ENCODE measurements around the gene PRKCZ. TPM values are rescaled to one million over a fixed set of nuclear protein-coding genes. Genes with fewer than 3 reads are reported as not detected.
A peak's percentile ranks its signal among the peaks of the same experiment; 100 is the strongest.

The PRKCZ gene
- total RNA-seq, 1 experiment from 2014 or later: 1.9 TPM

DNA sequence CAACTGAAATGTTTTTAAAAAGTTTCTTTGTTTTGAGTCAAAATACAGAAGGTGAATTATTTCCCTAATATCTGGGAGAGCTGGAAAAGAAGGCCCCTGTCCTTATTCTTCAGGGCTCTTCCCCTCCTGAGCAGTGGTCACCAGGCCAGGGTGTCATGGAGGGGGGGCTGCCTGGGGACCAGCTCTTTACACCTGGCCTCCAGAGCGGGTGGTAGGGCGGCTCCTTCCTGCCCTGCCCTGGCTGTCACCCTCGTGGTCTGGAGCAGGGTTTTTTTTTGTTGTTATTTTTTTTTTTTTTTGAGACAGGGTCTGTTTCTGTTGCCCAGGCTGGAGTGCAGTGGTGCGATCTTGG lies 184.5 kb downstream of the PRKCZ start:
- ChIA-PET CTCF (interaction anchor here (0.7 kb wide), 1 partner anchor 82 kb away, joined by 6 read pairs; no protein-coding TSS in a partner anchor), POLR2A (ENCODE audit: low non-redundant PET) (no interaction called here)
- Histone ChIP-seq H3K9me3 (ENCODE audit: low read depth, low read length, poor library complexity, severe bottlenecking) (no peaks in the 10 kb centered on the region), H3K4me1 (ENCODE audit: insufficient read depth, low read length, poor library complexity, severe bottlenecking) (peaks cover 60% of the 10 kb centered on the region), H3K27me3 (replicated peaks; ENCODE audit: insufficient read depth, low read depth, low read length, poor library complexity) (no peaks in the 10 kb centered on the region), H3K4me3 (ENCODE audit: low read depth, low read length, poor library complexity, severe bottlenecking) (peak overlapping the region; percentile 71), H3K36me3 (ENCODE audit: insufficient read depth, low read length, poor library complexity, severe bottlenecking) (no peaks in the 10 kb centered on the region), H3K27ac (ENCODE audit: low read depth, low read length, poor library complexity, severe bottlenecking) (peak overlapping the region; percentile 80)
- TF ChIP-seq EZH2 (IDR thresholded peaks at IDR 0.05; ENCODE audit: borderline replicate concordance, low read depth, low read length, poor library complexity, severe bottlenecking) (no peak), CTCF (conservative IDR thresholded peaks at IDR 0.05; ENCODE audit: low read depth, low read length) (no peak)
- intact Hi-C loops (cut with micrococcal nuclease; ENCODE audit: unreplicated experiment): loop anchor here (5.0 kb wide), 1 partner anchor 68 kb away; no protein-coding TSS in a partner anchor
- no peak for DNase-seq (ENCODE audit: low spot score)
- no TSS peak for BruUV-seq (replicated peaks)

Other genes starting within 250 kb of the PRKCZ start
- gene GNB1, start 159.3 kb upstream of the PRKCZ start, total RNA-seq (2021): 610 and 611 TPM in 2 replicates
- gene CALML6, start 135.2 kb upstream of the PRKCZ start, total RNA-seq (2021): 0.28 TPM in 1 of 2 replicates, not detected in the other
- gene TMEM52, start 131.1 kb upstream of the PRKCZ start, total RNA-seq (2021): 4.1 and 10.3 TPM in 2 replicates
- not detected in 2 replicates for gene CFAP74, start 46.6 kb upstream of the PRKCZ start, total RNA-seq (2021)
- not detected in 2 replicates for gene GABRD, start 31.1 kb upstream of the PRKCZ start, total RNA-seq (2021)
- gene FAAP20, start 144.4 kb downstream of the PRKCZ start, total RNA-seq (2021): 114 and 119 TPM in 2 replicates
- 84.9 and 88.1 TPM in 2 replicates for gene SKI, start 177.9 kb downstream of the PRKCZ start, total RNA-seq (2021)